Measurements from ENCODE around the gene LYL1.

DNA sequence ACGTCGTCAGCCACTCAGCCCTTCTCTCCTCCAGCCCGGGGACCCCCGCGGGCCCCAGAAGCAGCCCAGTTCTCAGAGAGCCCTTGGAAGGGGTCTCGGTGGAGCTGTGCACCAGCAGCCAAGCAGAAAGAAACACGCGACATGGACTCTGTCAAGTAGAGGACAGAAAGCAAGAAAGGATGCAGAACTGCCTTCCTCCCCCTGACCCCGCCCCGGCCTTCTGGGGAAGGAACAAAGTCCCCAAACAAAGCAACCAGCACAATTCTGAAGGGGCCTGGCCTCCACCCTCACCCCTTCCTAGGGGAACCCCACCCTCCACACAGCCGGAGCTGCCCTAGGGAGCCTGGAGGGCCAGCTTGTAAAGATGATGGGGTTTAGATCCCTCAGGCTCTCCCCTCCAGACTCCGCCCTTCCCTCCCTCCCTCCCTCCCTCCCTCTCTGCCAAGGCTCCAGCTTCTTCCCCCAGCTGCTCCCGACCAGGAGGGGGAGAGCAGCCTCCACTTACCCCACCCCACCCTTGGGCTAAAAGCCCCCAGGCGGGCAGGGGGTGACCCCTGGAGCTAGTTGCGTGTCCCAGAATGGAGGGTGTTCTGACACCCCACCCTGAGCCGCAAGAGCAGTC is 7.8 kb downstream of the LYL1 start:
- TF ChIP-seq, protein P1, sequence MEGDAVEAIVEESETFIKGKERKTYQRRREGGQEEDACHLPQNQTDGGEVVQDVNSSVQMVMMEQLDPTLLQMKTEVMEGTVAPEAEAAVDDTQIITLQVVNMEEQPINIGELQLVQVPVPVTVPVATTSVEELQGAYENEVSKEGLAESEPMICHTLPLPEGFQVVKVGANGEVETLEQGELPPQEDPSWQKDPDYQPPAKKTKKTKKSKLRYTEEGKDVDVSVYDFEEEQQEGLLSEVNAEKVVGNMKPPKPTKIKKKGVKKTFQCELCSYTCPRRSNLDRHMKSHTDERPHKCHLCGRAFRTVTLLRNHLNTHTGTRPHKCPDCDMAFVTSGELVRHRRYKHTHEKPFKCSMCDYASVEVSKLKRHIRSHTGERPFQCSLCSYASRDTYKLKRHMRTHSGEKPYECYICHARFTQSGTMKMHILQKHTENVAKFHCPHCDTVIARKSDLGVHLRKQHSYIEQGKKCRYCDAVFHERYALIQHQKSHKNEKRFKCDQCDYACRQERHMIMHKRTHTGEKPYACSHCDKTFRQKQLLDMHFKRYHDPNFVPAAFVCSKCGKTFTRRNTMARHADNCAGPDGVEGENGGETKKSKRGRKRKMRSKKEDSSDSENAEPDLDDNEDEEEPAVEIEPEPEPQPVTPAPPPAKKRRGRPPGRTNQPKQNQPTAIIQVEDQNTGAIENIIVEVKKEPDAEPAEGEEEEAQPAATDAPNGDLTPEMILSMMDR (IDR thresholded peaks at IDR 0.05; ENCODE audit: poor library complexity, severe bottlenecking): no peak
- TF ChIP-seq POLR2AphosphoS5 (IDR thresholded peaks at IDR 0.05) (no peak), EP300 (conservative IDR thresholded peaks at IDR 0.05; ENCODE audit: poor library complexity, severe bottlenecking) (no peak), MXI1 (conservative IDR thresholded peaks at IDR 0.05; ENCODE audit: poor library complexity, severe bottlenecking) (no peak), SMC3 (conservative IDR thresholded peaks at IDR 0.05; ENCODE audit: poor library complexity) (no peak), TAF1 (IDR thresholded peaks at IDR 0.05; ENCODE audit: low read depth) (no peak), EZH2 (IDR thresholded peaks at IDR 0.05; ENCODE audit: borderline replicate concordance, insufficient read depth, low read length, poor library complexity, severe bottlenecking) (no peak), RAD21 (conservative IDR thresholded peaks at IDR 0.05) (no peak)
- TF ChIP-seq, protein P2, sequence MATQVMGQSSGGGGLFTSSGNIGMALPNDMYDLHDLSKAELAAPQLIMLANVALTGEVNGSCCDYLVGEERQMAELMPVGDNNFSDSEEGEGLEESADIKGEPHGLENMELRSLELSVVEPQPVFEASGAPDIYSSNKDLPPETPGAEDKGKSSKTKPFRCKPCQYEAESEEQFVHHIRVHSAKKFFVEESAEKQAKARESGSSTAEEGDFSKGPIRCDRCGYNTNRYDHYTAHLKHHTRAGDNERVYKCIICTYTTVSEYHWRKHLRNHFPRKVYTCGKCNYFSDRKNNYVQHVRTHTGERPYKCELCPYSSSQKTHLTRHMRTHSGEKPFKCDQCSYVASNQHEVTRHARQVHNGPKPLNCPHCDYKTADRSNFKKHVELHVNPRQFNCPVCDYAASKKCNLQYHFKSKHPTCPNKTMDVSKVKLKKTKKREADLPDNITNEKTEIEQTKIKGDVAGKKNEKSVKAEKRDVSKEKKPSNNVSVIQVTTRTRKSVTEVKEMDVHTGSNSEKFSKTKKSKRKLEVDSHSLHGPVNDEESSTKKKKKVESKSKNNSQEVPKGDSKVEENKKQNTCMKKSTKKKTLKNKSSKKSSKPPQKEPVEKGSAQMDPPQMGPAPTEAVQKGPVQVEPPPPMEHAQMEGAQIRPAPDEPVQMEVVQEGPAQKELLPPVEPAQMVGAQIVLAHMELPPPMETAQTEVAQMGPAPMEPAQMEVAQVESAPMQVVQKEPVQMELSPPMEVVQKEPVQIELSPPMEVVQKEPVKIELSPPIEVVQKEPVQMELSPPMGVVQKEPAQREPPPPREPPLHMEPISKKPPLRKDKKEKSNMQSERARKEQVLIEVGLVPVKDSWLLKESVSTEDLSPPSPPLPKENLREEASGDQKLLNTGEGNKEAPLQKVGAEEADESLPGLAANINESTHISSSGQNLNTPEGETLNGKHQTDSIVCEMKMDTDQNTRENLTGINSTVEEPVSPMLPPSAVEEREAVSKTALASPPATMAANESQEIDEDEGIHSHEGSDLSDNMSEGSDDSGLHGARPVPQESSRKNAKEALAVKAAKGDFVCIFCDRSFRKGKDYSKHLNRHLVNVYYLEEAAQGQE (IDR thresholded peaks at IDR 0.05; ENCODE audit: borderline replicate concordance): no peak
